GM18519 (cell line): ENCODE data around the gene MAN2A2.
"Not testable (repeated sequence)": the region's sequence is repeated elsewhere in the genome, so short reads cannot be mapped to it uniquely, and the experiment has no call there.

ENCODE experiments used
- ATAC-seq: cut with Tn5 transposase; IDR thresholded peaks from one replicate; pipeline ENCODE4 v1.9.1; 2021; ENCODE audit warnings: mild to moderate bottlenecking, moderate library complexity; ENCODE audit not compliant: unreplicated experiment, low FRiP score

The MAN2A2 gene

DNA sequence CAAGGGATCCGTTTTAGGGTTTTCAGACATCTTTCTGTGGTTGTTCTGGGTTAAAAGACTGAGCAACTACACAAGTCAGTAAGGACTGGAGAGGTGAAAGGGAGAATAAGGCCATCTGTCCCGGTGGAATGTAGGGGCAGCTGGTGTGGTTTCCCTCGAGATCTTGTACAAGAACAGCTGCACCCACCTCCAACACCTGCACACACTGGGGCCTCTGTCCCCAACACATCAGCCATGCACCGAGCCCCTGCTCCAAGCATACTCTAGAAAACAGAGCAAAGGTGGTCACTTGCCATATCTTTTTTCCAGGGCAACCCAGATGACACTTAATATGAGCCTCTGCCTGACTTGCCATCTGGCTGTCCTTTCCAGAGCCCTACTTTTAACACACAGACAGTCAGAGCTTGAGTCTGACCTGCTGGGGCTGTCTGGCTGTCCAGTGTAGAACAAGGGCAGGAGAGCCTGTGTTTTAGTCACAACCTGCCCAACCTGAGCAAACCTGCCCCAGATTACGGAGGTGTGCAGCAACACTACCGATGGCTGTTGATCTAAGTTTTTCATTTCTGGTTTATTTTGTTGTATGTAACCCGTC is 12.2 kb downstream of the MAN2A2 start:
- no peak for ATAC-seq

DNA sequence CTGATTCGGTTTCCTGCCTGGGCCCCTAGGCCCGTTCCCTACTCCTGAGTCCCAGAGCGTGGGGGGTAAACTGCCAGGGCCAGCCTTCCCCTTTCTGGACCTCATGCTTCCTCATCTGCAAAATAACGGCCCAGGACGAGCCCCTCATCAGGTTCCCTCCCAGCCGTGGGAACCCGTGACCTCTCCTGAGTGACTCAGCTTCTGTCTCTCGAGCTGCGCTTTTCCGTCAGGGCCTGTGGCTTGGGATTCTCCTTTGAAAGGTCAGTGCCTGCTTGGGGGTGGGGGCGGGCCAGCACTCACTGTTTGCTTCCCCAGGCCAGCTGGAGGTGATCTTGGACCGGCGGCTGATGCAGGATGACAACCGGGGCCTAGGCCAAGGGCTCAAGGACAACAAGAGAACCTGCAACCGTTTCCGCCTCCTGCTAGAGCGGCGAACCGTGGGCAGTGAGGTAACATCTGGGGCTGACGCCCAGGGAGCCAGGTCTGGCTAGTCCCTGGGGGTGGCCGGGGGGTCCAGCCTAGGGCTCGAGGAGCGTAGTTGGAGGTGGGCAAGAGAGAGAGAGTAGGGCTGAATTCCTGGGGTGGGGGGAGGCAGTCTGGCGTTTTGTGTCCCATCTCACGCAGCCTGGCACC is 12.8 kb downstream of the MAN2A2 start:
- no peak for ATAC-seq

DNA sequence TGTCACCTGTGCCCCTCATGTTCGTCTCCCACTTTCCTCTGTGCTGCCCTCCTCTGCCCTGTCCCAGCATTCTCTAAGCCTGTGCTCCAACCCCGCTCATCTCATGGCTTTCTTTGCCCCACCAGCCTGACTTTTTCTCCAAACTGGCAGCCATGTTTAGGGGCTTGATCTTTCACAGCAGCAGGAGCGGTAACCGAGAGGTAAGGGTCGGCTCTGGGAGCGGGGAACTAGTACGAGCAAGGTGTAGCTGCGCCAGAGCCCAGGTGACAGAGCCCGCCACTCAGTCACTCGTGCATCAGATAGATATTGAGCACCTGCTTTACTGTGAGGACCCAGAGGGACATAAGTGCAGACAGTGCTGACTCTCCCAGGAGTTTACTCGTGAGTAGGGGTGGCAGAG is 13.4 kb downstream of the MAN2A2 start:
- no peak for ATAC-seq

- ATAC-seq, result no peak
Observed at GRCh38 chr15:90917569-90917968, 14.5 kb downstream of the MAN2A2 start.

GRCh38 chr15:90918034-90918788 is 15.1 kb downstream of the MAN2A2 start:
- no peak for ATAC-seq

- ATAC-seq, result no peak
Observed at GRCh38 chr15:90918835-90919234, 15.7 kb downstream of the MAN2A2 start.

GRCh38 chr15:90921887-90922286 is 18.8 kb downstream of the MAN2A2 start:
- ATAC-seq, result no peak

DNA sequence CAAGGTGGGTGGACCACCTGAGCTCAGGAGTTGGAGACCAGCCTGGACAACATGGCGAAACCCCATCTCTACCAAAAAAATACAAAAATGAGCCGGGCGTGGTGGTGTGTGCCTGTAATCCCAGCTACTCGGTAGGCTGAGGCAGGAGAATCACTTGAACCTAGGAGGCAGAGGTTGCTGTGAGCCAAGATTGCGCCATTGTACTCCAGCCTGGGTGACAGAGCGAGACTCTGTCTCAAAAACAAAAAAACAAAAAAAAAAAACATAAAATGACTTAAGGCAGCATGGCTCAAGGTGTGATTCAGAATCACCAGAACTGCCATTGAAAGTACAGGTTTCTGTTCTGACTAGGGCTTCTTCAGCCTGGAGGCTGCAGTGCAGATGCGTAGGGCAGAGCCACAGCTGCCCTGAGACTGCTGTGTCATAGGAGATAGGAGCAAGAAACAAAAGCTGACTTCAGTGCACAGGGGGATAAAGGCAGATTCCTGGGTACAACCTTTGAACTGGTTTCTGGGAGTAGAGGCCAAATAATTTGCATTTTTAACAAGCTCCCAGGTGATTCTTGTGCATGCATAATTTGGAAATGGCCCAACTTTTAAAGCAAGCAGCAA is 19.7 kb downstream of the MAN2A2 start:
- ATAC-seq, result peak; percentile 72

GRCh38 chr15:90924375-90924774 is 21.3 kb downstream of the MAN2A2 start:
- ATAC-seq, result no peak

DNA sequence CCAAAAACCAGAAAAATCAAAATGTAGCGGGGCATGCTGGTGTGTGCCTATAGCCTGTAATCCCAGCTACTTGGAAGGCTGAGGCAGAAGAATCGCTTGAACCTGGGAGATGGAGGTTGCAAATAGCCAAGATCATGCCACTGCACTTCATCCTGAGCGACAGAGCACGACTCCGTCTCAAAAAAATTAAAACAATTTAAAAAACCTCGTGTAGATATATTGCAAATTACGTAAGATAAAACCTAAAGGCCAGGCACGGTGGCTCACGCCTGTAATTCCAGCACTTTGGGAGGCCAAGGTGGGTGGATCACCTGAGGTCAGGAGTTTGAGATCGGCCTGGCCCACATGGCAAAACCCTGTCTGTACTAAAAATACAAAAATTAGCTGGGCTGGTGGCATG is 23.7 kb downstream of the MAN2A2 start:
- not testable (repeated sequence) for ATAC-seq

GRCh38 chr15:90928106-90928505 is 25.0 kb downstream of the MAN2A2 start:
- ATAC-seq, result not testable (repeated sequence)

DNA sequence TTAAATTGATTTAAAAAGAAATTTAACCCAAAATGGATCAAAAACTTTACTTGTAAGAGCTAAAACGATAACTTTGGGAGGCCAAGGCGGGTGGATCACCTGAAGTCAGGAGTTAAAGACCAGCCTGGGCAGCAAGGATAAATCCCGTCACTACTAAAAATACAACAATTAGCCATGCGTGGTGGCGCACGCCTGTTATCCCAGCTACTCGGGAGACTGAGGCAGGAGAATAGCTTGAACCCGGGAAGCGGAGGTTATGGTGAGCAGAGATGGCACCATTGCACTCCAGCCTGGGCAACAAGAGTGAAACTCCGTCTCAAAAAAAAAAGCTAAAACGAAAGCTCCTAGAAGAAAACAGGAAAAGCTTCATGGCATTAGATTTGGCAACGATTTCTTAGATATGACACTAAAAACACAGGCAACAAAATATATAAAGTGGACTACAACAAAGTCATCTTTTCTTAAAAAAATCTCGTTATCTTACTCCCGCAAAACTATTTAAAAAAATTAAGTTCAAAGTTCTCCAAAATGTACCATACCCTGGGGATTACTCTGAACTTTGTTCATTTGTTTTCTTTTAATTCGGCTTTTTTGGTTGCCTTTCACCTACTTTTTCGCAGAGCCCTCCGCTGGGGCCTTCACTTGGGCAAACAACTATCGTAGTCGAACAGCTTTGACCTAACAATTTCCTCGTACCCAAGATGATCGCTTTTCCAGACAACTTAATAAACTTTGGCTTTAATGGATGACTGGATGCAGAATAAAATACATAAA is 26.3 kb downstream of the MAN2A2 start:
- ATAC-seq, result no peak

- no peak for ATAC-seq
Observed at GRCh38 chr15:90930861-90931574, 27.9 kb downstream of the MAN2A2 start.

- no peak for ATAC-seq
Observed at GRCh38 chr15:90931575-90931827, 28.4 kb downstream of the MAN2A2 start.

GRCh38 chr15:90931828-90932659 is 28.9 kb downstream of the MAN2A2 start, which contains the start of gene HDDC3:
TSS of gene HDDC3 (minus strand) at chr15:90932549. CDS start at chr15:90932540, 9 bp downstream.
- peak; percentile 30 for ATAC-seq

DNA sequence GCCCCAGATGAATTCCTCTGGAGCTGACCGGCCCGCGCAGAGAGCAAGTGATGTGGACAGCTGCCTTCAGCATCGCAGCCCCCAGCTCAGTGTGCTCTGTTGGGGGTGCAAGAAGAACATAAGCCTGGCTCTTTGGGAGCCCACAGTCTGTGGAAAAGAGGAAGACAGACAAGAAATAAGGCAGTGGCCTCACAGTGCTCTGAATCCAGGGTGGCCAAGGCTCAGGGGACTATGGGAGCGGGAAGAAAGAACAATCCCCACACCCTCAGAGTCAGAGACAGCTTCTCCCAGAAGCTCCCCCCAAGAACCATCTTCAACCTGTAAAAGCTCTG is 29.5 kb downstream of the MAN2A2 start:
- no peak for ATAC-seq

- no peak for ATAC-seq
Observed at GRCh38 chr15:90933301-90933700, 30.2 kb downstream of the MAN2A2 start.

- ATAC-seq, result peak; percentile 30
Observed at GRCh38 chr15:90934256-90934948, 31.3 kb downstream of the MAN2A2 start.
